CD14-positive monocyte (primary cell): ENCODE data around the gene PIEZO2. TPM values are rescaled to one million over a fixed set of nuclear protein-coding genes. Genes with fewer than 3 reads are reported as not detected.

Experiments
- DNase-seq, 3 donors: peaks; one replicate each; pipeline ENCODE4 v3.0.0-alpha.2; 2011 to 2022
- H2AFZ ChIP-seq: 2 replicates; pipeline ENCODE4 v1.6.0; 2012; ENCODE audit warnings: mild to moderate bottlenecking, low read depth, low read length, inconsistent platforms; ENCODE audit not compliant: insufficient read depth, poor library complexity, severe bottlenecking
- H3K27ac ChIP-seq, 2 donors: 1 replicate in 1 of 2; 2 replicates in 1 of 2; pipeline ENCODE4 v1.5.1; 2012 to 2013; ENCODE audit warnings: low read length in 2 of 2, control low read depth in 1 of 2, inconsistent platforms in 1 of 2, low read depth in 1 of 2, mild to moderate bottlenecking in 1 of 2
- H3K27me3 ChIP-seq, 2 donors: one replicate each; pipeline versions ENCODE4 v1.6.0 to v1.6.1; 2011 to 2013; ENCODE audit warnings: low read length in 2 of 2; ENCODE audit not compliant: control insufficient read depth in 2 of 2, insufficient read depth in 2 of 2
- H3K36me3 ChIP-seq, 2 donors: replicated peaks in 1 of 2; 1 replicate in 1 of 2; 2 replicates in 1 of 2; pipeline versions ENCODE4 v1.5.1 to v1.6.1; 2012 to 2013; ENCODE audit warnings: low read length in 2 of 2, control low read depth in 1 of 2, inconsistent platforms in 1 of 2, mild to moderate bottlenecking in 1 of 2; ENCODE audit not compliant: insufficient read depth in 2 of 2, control insufficient read depth in 1 of 2
- H3K4me1 ChIP-seq, 2 donors: 1 replicate in 1 of 2; 2 replicates in 1 of 2; pipeline versions ENCODE4 v1.5.1 to v1.6.1; 2012 to 2013; ENCODE audit warnings: low read length in 2 of 2, control low read depth in 1 of 2, inconsistent platforms in 1 of 2, mild to moderate bottlenecking in 1 of 2, moderate library complexity in 1 of 2; ENCODE audit not compliant: insufficient read depth in 2 of 2, control insufficient read depth in 1 of 2
- H3K4me2 ChIP-seq: replicated peaks from 2 replicates; pipeline ENCODE3; 2012; ENCODE audit warnings: low read length, moderate library complexity, mild to moderate bottlenecking; ENCODE audit not compliant: poor library complexity, severe bottlenecking; ENCODE audit errors: extremely low read depth
- H3K4me3 ChIP-seq, 3 experiments: fragments of 200-600 bp in 1 of 3; sonication (generic) in 1 of 3; replicated peaks in 1 of 3; 1 replicate in 2 of 3; 2 replicates in 1 of 3; pipeline ENCODE4 v1.5.1; 2011 to 2013; ENCODE audit warnings: low read length in 3 of 3, mild to moderate bottlenecking in 3 of 3, control low read depth in 2 of 3, low read depth in 2 of 3, inconsistent platforms in 1 of 3, moderate library complexity in 1 of 3
- H3K79me2 ChIP-seq: 2 replicates; pipeline ENCODE4 v1.6.0; 2012; ENCODE audit warnings: mild to moderate bottlenecking, control low read depth, inconsistent platforms, low read length, moderate library complexity; ENCODE audit not compliant: insufficient read depth
- H3K9ac ChIP-seq: 2 replicates; pipeline ENCODE4 v1.6.0; 2017; ENCODE audit warnings: low read length, mild to moderate bottlenecking; ENCODE audit not compliant: insufficient read depth, poor library complexity, severe bottlenecking
- H3K9me3 ChIP-seq, 2 donors: replicated peaks in 1 of 2; 1 replicate in 1 of 2; 2 replicates in 1 of 2; pipeline versions ENCODE4 v1.5.1 to v1.6.1; 2012 to 2013; ENCODE audit warnings: low read length in 2 of 2, control low read depth in 1 of 2; ENCODE audit not compliant: control insufficient read depth in 1 of 2, insufficient read depth in 1 of 2
- H4K20me1 ChIP-seq: 2 replicates; pipeline ENCODE4 v1.6.0; 2012; ENCODE audit warnings: mild to moderate bottlenecking, low read length, control low read depth, moderate library complexity; ENCODE audit not compliant: insufficient read depth
- H3K27ac Mint-ChIP-seq, 7 donors: one replicate each; pipeline ENCODE4 v1.8.0; 2020; ENCODE audit warnings: mild to moderate bottlenecking in 7 of 7, mixed read lengths in 7 of 7, moderate library complexity in 6 of 7, inconsistent platforms in 2 of 7
- H3K27me3 Mint-ChIP-seq, 3 donors: one replicate each; pipeline ENCODE4 v1.8.0; 2021 to 2022; ENCODE audit warnings: low read depth in 3 of 3, mild to moderate bottlenecking in 3 of 3, mixed read lengths in 3 of 3, moderate library complexity in 3 of 3, inconsistent platforms in 1 of 3
- H3K36me3 Mint-ChIP-seq, 2 donors: one replicate each; pipeline ENCODE4 v1.8.0; 2020; ENCODE audit warnings: mixed read lengths in 2 of 2, inconsistent platforms in 1 of 2, mild to moderate bottlenecking in 1 of 2
- H3K4me1 Mint-ChIP-seq: one replicate; pipeline ENCODE4 v1.8.0; 2020; ENCODE audit warnings: mild to moderate bottlenecking, mixed read lengths
- H3K4me3 Mint-ChIP-seq, 2 donors: one replicate each; pipeline ENCODE4 v1.8.0; 2020; ENCODE audit warnings: mild to moderate bottlenecking in 2 of 2, mixed read lengths in 2 of 2, moderate library complexity in 1 of 2
- H3K9me3 Mint-ChIP-seq, 7 donors: one replicate each; pipeline ENCODE4 v1.8.0; 2020 to 2022; ENCODE audit warnings: mixed read lengths in 7 of 7, mild to moderate bottlenecking in 6 of 7, moderate library complexity in 6 of 7, inconsistent platforms in 2 of 7
- WGBS: methylation state at CpG from one replicate; pipeline ENCODE4 v1.1.5; 2013; ENCODE audit warnings: missing lambda C conversion rate; ENCODE audit not compliant: insufficient coverage; 5-methylcytosine and 5-hydroxymethylcytosine counted together
- intact Hi-C, 2 donors: fragments of 100-400 bp; cut with micrococcal nuclease; formaldehyde crosslinking; loops; one replicate each; pipeline versions ENCODE4 v1.15.0 to v1.15.1; 2023
- polyA plus RNA-seq, 3 donors: library from polyadenylated mRNA; depleted of rRNA in 1 of 3; unstranded in 2 of 3; stranded (reverse) in 1 of 3; fragments of 300-500 nt in 2 of 3; fragments of >200 nt in 1 of 3; fragmentation: Illumina TruSeq in 2 of 3; gene quantifications; 1 replicate in 2 of 3; 2 replicates in 1 of 3; pipeline ENCODE4 v1.2.3, GENCODE V29; 2012 to 2021
- TF ChIP-seq, protein P1 (sequence below): fragments of 200-600 bp; IDR thresholded peaks from one replicate; pipeline ENCODE4 v1.8.0; 2022; ENCODE audit warnings: antibody characterized with exemption, mild to moderate bottlenecking

PIEZO2 gene
- polyA plus RNA-seq, 3 donors = not detected

DNA sequence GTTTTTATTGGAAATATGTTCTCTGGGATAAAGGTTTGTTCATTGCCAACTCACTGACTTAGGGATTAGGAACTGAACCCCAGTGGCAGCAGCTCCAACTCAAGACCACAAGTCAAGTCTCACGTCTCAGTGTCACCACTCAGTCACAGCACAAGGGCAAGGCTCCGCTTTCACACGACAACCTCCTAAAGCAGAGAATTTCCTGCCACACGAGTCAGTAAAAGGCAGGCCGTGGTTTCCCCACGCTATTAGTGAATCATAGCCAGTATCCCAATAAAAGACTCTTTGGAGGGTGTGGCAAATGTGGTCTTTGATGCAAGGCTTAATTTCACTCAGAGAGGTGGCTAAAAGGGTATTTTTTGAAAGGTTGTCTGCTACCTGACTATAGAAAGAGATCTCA is 57.6 kb downstream of the PIEZO2 start:
- H3K4me1 Mint-ChIP-seq = peaks cover 7% of the 10 kb centered on the region
- WGBS = no CpG with 5 or more reads among the region's 6 CpGs

DNA sequence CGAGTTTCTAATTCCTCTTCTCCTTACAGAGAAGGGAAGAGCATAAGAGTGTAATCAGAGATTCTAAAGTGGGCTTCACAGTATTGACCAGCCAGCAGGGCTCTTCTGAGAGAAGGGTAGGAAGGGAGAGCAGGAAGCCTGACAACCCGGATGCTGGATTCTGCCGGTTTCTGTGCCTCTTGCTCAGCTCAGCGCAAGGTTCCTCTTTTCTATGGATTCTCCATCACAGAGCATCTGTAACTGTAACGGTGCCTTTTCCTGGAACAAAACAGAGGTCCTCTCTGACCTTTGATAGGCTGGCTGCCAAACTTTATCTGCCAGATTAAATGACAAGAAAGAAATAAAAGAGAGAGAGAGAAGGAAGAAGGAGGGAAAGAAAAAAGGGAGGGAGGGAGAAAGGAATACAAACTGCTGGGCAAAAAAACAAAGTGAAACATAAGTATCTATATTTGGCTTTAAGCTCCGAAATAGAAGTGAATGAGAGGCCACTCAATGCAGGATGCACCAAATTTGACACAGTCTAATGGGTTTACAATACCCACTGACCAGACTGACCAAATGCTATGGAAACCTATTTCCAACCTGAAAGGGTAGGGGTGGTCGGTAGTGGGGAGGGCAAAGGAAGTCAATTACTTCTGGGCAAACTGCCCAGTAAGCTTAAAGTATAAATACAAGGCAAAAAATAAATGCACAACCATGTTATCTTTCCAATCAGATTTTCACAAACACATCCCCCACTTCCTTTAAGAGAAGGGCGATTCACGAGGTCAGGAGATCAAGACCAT is 59.2 kb downstream of the PIEZO2 start:
- peak in 2 of 3 donors; percentile 3 to 10 for DNase-seq
- Mint-ChIP-seq H3K36me3 (no peaks in the 10 kb centered on the region), H3K27ac (no peak overlapping the region), H3K4me1 (peaks cover 7% of the 10 kb centered on the region), H3K27me3 (peaks cover 0 to 2% (median 2%) of the 10 kb centered on the region in 3 donors), H3K4me3 (peak overlapping the region; percentile 42 to 87), H3K9me3 (peaks cover 0 to 7% (median 0%) of the 10 kb centered on the region in 7 donors)
- Histone ChIP-seq H3K4me1 (peaks cover 0 to 5% of the 10 kb centered on the region in 2 donors), H3K9ac (no peak overlapping the region), H3K27me3 (no peaks in the 10 kb centered on the region), H3K27ac (no peak overlapping the region), H4K20me1 (no peaks in the 10 kb centered on the region), H3K9me3 (no peaks in the 10 kb centered on the region), H2AFZ (peak overlapping the region; percentile 18), H3K36me3 (no peaks in the 10 kb centered on the region), H3K4me2 (peak overlapping the region; percentile 34), H3K79me2 (no peaks in the 10 kb centered on the region), H3K4me3 (peak overlapping the region in 1 of 3 experiments; percentile 31)
- intact Hi-C loops = no loop called here
- 3% methylated on average over 5 of the region's 9 CpGs for WGBS
- TF ChIP-seq, protein P1, sequence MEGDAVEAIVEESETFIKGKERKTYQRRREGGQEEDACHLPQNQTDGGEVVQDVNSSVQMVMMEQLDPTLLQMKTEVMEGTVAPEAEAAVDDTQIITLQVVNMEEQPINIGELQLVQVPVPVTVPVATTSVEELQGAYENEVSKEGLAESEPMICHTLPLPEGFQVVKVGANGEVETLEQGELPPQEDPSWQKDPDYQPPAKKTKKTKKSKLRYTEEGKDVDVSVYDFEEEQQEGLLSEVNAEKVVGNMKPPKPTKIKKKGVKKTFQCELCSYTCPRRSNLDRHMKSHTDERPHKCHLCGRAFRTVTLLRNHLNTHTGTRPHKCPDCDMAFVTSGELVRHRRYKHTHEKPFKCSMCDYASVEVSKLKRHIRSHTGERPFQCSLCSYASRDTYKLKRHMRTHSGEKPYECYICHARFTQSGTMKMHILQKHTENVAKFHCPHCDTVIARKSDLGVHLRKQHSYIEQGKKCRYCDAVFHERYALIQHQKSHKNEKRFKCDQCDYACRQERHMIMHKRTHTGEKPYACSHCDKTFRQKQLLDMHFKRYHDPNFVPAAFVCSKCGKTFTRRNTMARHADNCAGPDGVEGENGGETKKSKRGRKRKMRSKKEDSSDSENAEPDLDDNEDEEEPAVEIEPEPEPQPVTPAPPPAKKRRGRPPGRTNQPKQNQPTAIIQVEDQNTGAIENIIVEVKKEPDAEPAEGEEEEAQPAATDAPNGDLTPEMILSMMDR = no peak

More for the DNA sequence above, 57.6 kb downstream of the PIEZO2 start:
- Mint-ChIP-seq H3K4me3 (no peak overlapping the region), H3K9me3 (peaks cover 0 to 7% (median 0%) of the 10 kb centered on the region in 7 donors), H3K36me3 (no peaks in the 10 kb centered on the region), H3K27me3 (peaks cover 0 to 2% (median 2%) of the 10 kb centered on the region in 3 donors), H3K27ac (no peak overlapping the region)
- intact Hi-C loops = no loop called here
- H3K9me3 ChIP-seq = no peaks in the 10 kb centered on the region
- no peak overlapping the region for H3K4me2 ChIP-seq
- no peaks in the 10 kb centered on the region for H4K20me1 ChIP-seq
- H3K4me3 ChIP-seq = no peak overlapping the region
- no peaks in the 10 kb centered on the region for H3K79me2 ChIP-seq
- TF ChIP-seq, protein P1 = no peak
- H3K4me1 ChIP-seq = peaks cover 0 to 5% of the 10 kb centered on the region in 2 donors
- no peak overlapping the region for H3K9ac ChIP-seq
- no peak overlapping the region for H3K27ac ChIP-seq
- no peaks in the 10 kb centered on the region for H3K27me3 ChIP-seq
- H2AFZ ChIP-seq = no peak overlapping the region
- no peaks in the 10 kb centered on the region for H3K36me3 ChIP-seq
- no peak for DNase-seq
